Mammary epithelial cell (primary cell): Measurements from ENCODE around the gene C22orf15.

Experiments
- EZH2 ChIP-seq: IDR thresholded peaks from 2 replicates; pipeline ENCODE4 v1.6.1; 2012; ENCODE audit warnings: low read length, inconsistent platforms, borderline replicate concordance
- TF ChIP-seq, protein P1 (sequence below), 2 donors: IDR thresholded peaks in 1 of 2; conservative IDR thresholded peaks in 1 of 2; 2 replicates each; pipeline ENCODE4 v1.5.1; 2011 to 2012; ENCODE audit warnings: inconsistent platforms in 2 of 2, low read length in 2 of 2, mild to moderate bottlenecking in 2 of 2, control low read depth in 1 of 2, low read depth in 1 of 2; ENCODE audit not compliant: insufficient read depth in 1 of 2; ENCODE audit errors: extremely low read depth in 1 of 2

DNA sequence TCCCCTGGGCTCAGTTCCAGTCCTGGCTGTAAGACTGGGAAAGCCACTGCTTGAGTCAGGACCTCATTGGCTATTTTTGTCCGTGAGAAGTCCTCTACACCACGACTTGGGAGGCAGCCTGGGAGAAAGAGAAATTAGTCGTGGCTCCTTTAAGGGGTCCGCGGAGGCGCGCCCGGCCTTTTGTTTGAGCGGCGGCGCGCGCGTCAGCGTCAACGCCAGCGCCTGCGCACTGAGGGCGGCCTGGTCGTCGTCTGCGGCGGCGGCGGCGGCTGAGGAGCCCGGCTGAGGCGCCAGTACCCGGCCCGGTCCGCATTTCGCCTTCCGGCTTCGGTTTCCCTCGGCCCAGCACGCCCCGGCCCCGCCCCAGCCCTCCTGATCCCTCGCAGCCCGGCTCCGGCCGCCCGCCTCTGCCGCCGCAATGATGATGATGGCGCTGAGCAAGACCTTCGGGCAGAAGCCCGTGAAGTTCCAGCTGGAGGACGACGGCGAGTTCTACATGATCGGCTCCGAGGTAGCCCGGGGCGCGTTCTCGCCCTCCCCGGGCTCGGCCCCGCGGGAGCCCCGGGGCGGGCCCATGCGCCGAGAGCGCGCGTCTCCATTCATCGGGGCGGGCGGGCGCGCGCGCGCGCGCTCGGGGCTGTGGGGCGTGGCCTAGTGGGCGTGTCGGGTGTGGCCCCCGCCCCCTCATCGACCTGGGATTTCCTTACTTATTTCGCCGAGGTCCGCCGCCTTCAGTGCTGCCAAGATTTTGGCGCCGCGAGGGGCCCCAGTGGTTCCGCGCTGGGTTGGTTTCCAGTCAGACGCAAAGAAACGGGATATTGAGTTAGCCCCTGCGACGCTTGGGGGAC lies 24.2 kb downstream of the C22orf15 start, which contains the start of gene SMARCB1:
- TF ChIP-seq, protein P1, sequence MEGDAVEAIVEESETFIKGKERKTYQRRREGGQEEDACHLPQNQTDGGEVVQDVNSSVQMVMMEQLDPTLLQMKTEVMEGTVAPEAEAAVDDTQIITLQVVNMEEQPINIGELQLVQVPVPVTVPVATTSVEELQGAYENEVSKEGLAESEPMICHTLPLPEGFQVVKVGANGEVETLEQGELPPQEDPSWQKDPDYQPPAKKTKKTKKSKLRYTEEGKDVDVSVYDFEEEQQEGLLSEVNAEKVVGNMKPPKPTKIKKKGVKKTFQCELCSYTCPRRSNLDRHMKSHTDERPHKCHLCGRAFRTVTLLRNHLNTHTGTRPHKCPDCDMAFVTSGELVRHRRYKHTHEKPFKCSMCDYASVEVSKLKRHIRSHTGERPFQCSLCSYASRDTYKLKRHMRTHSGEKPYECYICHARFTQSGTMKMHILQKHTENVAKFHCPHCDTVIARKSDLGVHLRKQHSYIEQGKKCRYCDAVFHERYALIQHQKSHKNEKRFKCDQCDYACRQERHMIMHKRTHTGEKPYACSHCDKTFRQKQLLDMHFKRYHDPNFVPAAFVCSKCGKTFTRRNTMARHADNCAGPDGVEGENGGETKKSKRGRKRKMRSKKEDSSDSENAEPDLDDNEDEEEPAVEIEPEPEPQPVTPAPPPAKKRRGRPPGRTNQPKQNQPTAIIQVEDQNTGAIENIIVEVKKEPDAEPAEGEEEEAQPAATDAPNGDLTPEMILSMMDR (conservative IDR thresholded peaks at IDR 0.05 in 1 of 2, IDR thresholded peaks at IDR 0.05 in 1 of 2; ENCODE audit: extremely low read depth in 1 of 2, insufficient read depth in 1 of 2, low read depth in 1 of 2, low read length in 2 of 2): no peak
- no peak for TF ChIP-seq EZH2
